HG03457 (cell line): ENCODE measurements around the gene NDUFA8.
"Not testable (repeated sequence)": the region's sequence is repeated elsewhere in the genome, so short reads cannot be mapped to it uniquely, and the experiment has no call there.

Experiments
- ATAC-seq: cut with Tn5 transposase; IDR thresholded peaks from one replicate; pipeline ENCODE4 v1.9.1; 2021; ENCODE audit warnings: moderate number of reproducible peaks; ENCODE audit not compliant: unreplicated experiment

The NDUFA8 gene

GRCh38 chr9:122122468-122122867, 37.1 kb downstream of the NDUFA8 start:
- ATAC-seq: no peak

GRCh38 chr9:122121931-122122330, 37.6 kb downstream of the NDUFA8 start:
- no peak for ATAC-seq

GRCh38 chr9:122121391-122121790, 38.2 kb downstream of the NDUFA8 start:
- no peak for ATAC-seq

GRCh38 chr9:122120316-122121071, 39.1 kb downstream of the NDUFA8 start:
- no peak for ATAC-seq

GRCh38 chr9:122119721-122120120, 39.9 kb downstream of the NDUFA8 start:
- ATAC-seq: no peak

GRCh38 chr9:122119166-122119521, 40.4 kb downstream of the NDUFA8 start:
- no peak for ATAC-seq

GRCh38 chr9:122118343-122119165, 41.0 kb downstream of the NDUFA8 start:
- ATAC-seq: no peak

- ATAC-seq: not testable (repeated sequence)
These were observed 42.3 kb downstream of the NDUFA8 start for GRCh38 chr9:122117241-122117640.

GRCh38 chr9:122116448-122117173, 43.0 kb downstream of the NDUFA8 start:
- ATAC-seq: no peak

GRCh38 chr9:122116040-122116439, 43.5 kb downstream of the NDUFA8 start:
- no peak for ATAC-seq

GRCh38 chr9:122115176-122116035, 44.2 kb downstream of the NDUFA8 start:
- no peak for ATAC-seq

- no peak for ATAC-seq
These were observed 46.0 kb downstream of the NDUFA8 start for GRCh38 chr9:122113574-122113973.

- no peak for ATAC-seq
These were observed 47.3 kb downstream of the NDUFA8 start for GRCh38 chr9:122112238-122112637.

- no peak for ATAC-seq
These were observed 48.0 kb downstream of the NDUFA8 start for GRCh38 chr9:122111413-122112085.

GRCh38 chr9:122110100-122110833, 49.3 kb downstream of the NDUFA8 start:
- no peak for ATAC-seq

- ATAC-seq: no peak
These were observed 50.4 kb downstream of the NDUFA8 start for GRCh38 chr9:122109035-122109813.

- no peak for ATAC-seq
These were observed 52.2 kb downstream of the NDUFA8 start for GRCh38 chr9:122107291-122107805.

GRCh38 chr9:122106576-122106975, 53.0 kb downstream of the NDUFA8 start:
- ATAC-seq: no peak
